GM23338 (cell line): ENCODE results near the gene SLC35F4. TPM values are rescaled to one million over a fixed set of nuclear protein-coding genes. Genes with fewer than 3 reads are reported as not detected.

Source experiments
- ATAC-seq: fragments of 200-7000 bp; cut with Tn5 transposase; 3 replicates; pipeline ENCODE4 v1.9.1; 2020
- DNase-seq: peaks from one replicate; pipeline ENCODE4 v3.0.0-alpha.2; 2015; ENCODE audit warnings: low spot score
- H2AFZ ChIP-seq: fragments of 200-600 bp; sonication (generic); 2 replicates; pipeline ENCODE4 v1.8.0; 2016; ENCODE audit warnings: antibody characterized with exemption, mild to moderate bottlenecking, moderate library complexity
- H3F3A ChIP-seq: fragments of 200-600 bp; sonication (generic); replicated peaks from 2 replicates; pipeline ENCODE4 v1.8.0; 2017; ENCODE audit warnings: antibody characterized with exemption, mixed run types, low read depth
- H3K27ac ChIP-seq: fragments of 200-600 bp; sonication (generic); 2 replicates; pipeline ENCODE4 v1.6.1; 2016; ENCODE audit warnings: low read depth
- H3K27me3 ChIP-seq: fragments of 200-600 bp; sonication (generic); 2 replicates; pipeline ENCODE4 v1.8.0; 2016; ENCODE audit warnings: mild to moderate bottlenecking, mixed run types, moderate library complexity; ENCODE audit not compliant: insufficient read depth
- H3K36me3 ChIP-seq: fragments of 200-600 bp; sonication (generic); 2 replicates; pipeline ENCODE4 v1.8.0; 2016; ENCODE audit warnings: mild to moderate bottlenecking; ENCODE audit not compliant: insufficient read depth
- H3K4me1 ChIP-seq: fragments of 200-600 bp; sonication (generic); 2 replicates; pipeline ENCODE4 v1.8.0; 2016; ENCODE audit warnings: mild to moderate bottlenecking, moderate library complexity; ENCODE audit not compliant: insufficient read depth
- H3K4me2 ChIP-seq: fragments of 200-600 bp; sonication (generic); 2 replicates; pipeline ENCODE4 v1.7.1; 2017; ENCODE audit warnings: mixed run types
- H3K4me3 ChIP-seq: fragments of 200-600 bp; sonication (generic); 2 replicates; pipeline ENCODE4 v1.6.1; 2016; ENCODE audit warnings: mixed run types
- H3K79me2 ChIP-seq: fragments of 200-600 bp; sonication (generic); replicated peaks from 2 replicates; pipeline ENCODE4 v1.8.0; 2017; ENCODE audit warnings: mild to moderate bottlenecking; ENCODE audit not compliant: insufficient read depth
- H3K9me2 ChIP-seq: fragments of 200-600 bp; sonication (generic); 2 replicates; pipeline ENCODE4 v1.8.0; 2017; ENCODE audit not compliant: insufficient read depth
- H4K20me1 ChIP-seq: fragments of 200-600 bp; sonication (generic); replicated peaks from 2 replicates; pipeline ENCODE4 v1.8.0; 2017; ENCODE audit warnings: mild to moderate bottlenecking; ENCODE audit not compliant: insufficient read depth
- H3K27ac Mint-ChIP-seq: 2 replicates; pipeline ENCODE4 v1.8.0; 2020; ENCODE audit warnings: inconsistent platforms, mild to moderate bottlenecking, moderate library complexity, mixed read lengths
- H3K27me3 Mint-ChIP-seq: 3 replicates; pipeline ENCODE4 v1.8.0; 2022; ENCODE audit warnings: low read depth, mild to moderate bottlenecking, moderate library complexity, mixed read lengths, inconsistent platforms; ENCODE audit not compliant: insufficient read depth, poor library complexity
- H3K36me3 Mint-ChIP-seq: 3 replicates; pipeline ENCODE4 v1.8.0; 2021; ENCODE audit warnings: low read depth, mild to moderate bottlenecking, inconsistent platforms, moderate library complexity, mixed read lengths
- H3K4me1 Mint-ChIP-seq: 3 replicates; pipeline ENCODE4 v1.8.0; 2020; ENCODE audit warnings: mild to moderate bottlenecking, inconsistent platforms, mixed read lengths
- H3K4me3 Mint-ChIP-seq: 3 replicates; pipeline ENCODE4 v1.8.0; 2021; ENCODE audit warnings: moderate library complexity, mild to moderate bottlenecking, inconsistent platforms, mixed read lengths
- H3K9me3 Mint-ChIP-seq: 3 replicates; pipeline ENCODE4 v1.8.0; 2020; ENCODE audit warnings: moderate library complexity, mild to moderate bottlenecking, inconsistent platforms, mixed read lengths
- CREB1 ChIP-seq: fragments of 250-450 bp; sonication (Bioruptor Pico); IDR thresholded peaks from 2 replicates; pipeline ENCODE4 v1.5.0; 2020; ENCODE audit warnings: low read depth, mild to moderate bottlenecking, moderate library complexity
- EZH2 ChIP-seq: fragments of 200-600 bp; sonication (generic); IDR thresholded peaks from one replicate; pipeline ENCODE4 v1.8.0; 2017; ENCODE audit warnings: antibody characterized with exemption, mild to moderate bottlenecking, low read depth; ENCODE audit not compliant: unreplicated experiment
- EZH2phosphoT487 ChIP-seq: fragments of 200-600 bp; sonication (generic); IDR thresholded peaks from one replicate; pipeline ENCODE4 v1.8.1; 2018; ENCODE audit warnings: antibody characterized with exemption; ENCODE audit not compliant: unreplicated experiment
- JUNB ChIP-seq: IDR thresholded peaks from one replicate; pipeline ENCODE4 v1.6.1; 2016; ENCODE audit warnings: antibody characterized with exemption; ENCODE audit not compliant: unreplicated experiment
- NANOG ChIP-seq: IDR thresholded peaks from 2 replicates; pipeline ENCODE4 v1.6.1; 2016; ENCODE audit warnings: antibody characterized with exemption, borderline replicate concordance
- REST ChIP-seq: IDR thresholded peaks from one replicate; pipeline ENCODE4 v1.6.1; 2018; ENCODE audit warnings: antibody characterized with exemption; ENCODE audit not compliant: unreplicated experiment
- ZNF331 ChIP-seq: fragments of 250-450 bp; sonication (Bioruptor Pico); IDR thresholded peaks from 2 replicates; pipeline ENCODE4 v1.5.0; 2020; ENCODE audit warnings: low read depth, mild to moderate bottlenecking, moderate library complexity
- ZNF462 ChIP-seq: fragments of 250-450 bp; sonication (Bioruptor Pico); IDR thresholded peaks from 2 replicates; pipeline ENCODE4 v1.5.0; 2020; ENCODE audit warnings: mild to moderate bottlenecking, moderate library complexity
- polyA plus RNA-seq: library from polyadenylated mRNA; unstranded; fragments of >200 nt; fragmentation: Nextera tagmentation; extraction: Ambion mirVana; gene quantifications from 2 replicates; pipeline ENCODE4 v1.2.1, GENCODE V29; 2016
- total RNA-seq: library from RNA; depleted of rRNA; stranded (reverse); fragments of >200 nt; shearing (Covaris generic); gene quantifications from 2 replicates; pipeline ENCODE4 v1.2.3, GENCODE V29; 2014

The SLC35F4 gene
- total and polyA plus RNA-seq, 2 experiments from 2014 or later, result 0.10 TPM; not detected in 1

- Histone ChIP-seq H3K27me3 (no peaks in the 10 kb centered on the region), H3K36me3 (no peaks in the 10 kb centered on the region), H2AFZ (no peak overlapping the region), H4K20me1 (no peaks in the 10 kb centered on the region), H3K4me3 (no peak overlapping the region), H3F3A (no peaks in the 10 kb centered on the region), H3K79me2 (no peaks in the 10 kb centered on the region), H3K9me2 (0 out of 2 replicates have a peak, but pooled peaks cover 2% of the 10 kb centered on the region), H3K4me2 (no peak overlapping the region), H3K4me1 (no peaks in the 10 kb centered on the region), H3K27ac (no peak overlapping the region)
- Mint-ChIP-seq H3K27me3 (no peaks in the 10 kb centered on the region), H3K36me3 (no peaks in the 10 kb centered on the region), H3K4me1 (no peaks in the 10 kb centered on the region), H3K9me3 (no peaks in the 10 kb centered on the region), H3K4me3 (no peak overlapping the region), H3K27ac (no peak overlapping the region)
- DNase-seq (no peak), ATAC-seq (no peak)
- TF ChIP-seq NANOG (no peak), REST (no peak)
Measured at GRCh38 chr14:57854571-57854970, 11.3 kb downstream of the SLC35F4 start.

- Histone ChIP-seq H3K9me2 (0 out of 2 replicates have a peak, but pooled peaks cover 2% of the 10 kb centered on the region), H3F3A (no peaks in the 10 kb centered on the region), H4K20me1 (no peaks in the 10 kb centered on the region), H3K79me2 (no peaks in the 10 kb centered on the region), H3K4me3 (no peak overlapping the region), H3K36me3 (no peaks in the 10 kb centered on the region), H3K4me1 (no peaks in the 10 kb centered on the region), H2AFZ (no peak overlapping the region), H3K27ac (no peak overlapping the region), H3K4me2 (no peak overlapping the region), H3K27me3 (no peaks in the 10 kb centered on the region)
- no peaks in the 10 kb centered on the region for H3K36me3 Mint-ChIP-seq
- H3K27ac Mint-ChIP-seq, result no peak overlapping the region
- H3K27me3 Mint-ChIP-seq, result no peaks in the 10 kb centered on the region
- no peak overlapping the region for H3K4me3 Mint-ChIP-seq
- ATAC-seq (no peak), DNase-seq (no peak)
- H3K9me3 Mint-ChIP-seq, result no peaks in the 10 kb centered on the region
- no peaks in the 10 kb centered on the region for H3K4me1 Mint-ChIP-seq
- TF ChIP-seq REST, result no peak
- TF ChIP-seq JUNB, result no peak
- TF ChIP-seq NANOG, result no peak
- TF ChIP-seq ZNF331, result no peak
- no peak for TF ChIP-seq CREB1
- TF ChIP-seq EZH2phosphoT487, result no peak
- no peak for TF ChIP-seq EZH2
- no peak for TF ChIP-seq ZNF462 (CRISPR knock-in tag)
Measured at GRCh38 chr14:57851354-57851753, 14.5 kb downstream of the SLC35F4 start.
